Measurements from ENCODE around the gene BPIFB6.

Gene BPIFB6

GRCh38 chr20:33033381-33033780 lies 1.9 kb downstream of the BPIFB6 start:
- no peak overlapping the region for H4K8ac ChIP-seq (ENCODE audit: low read depth, low read length)
- no peak overlapping the region for H3K4me2 ChIP-seq (ENCODE audit: low read length)
- no peak for DNase-seq
- H3K18ac ChIP-seq (ENCODE audit: low read length): no peak overlapping the region
- no peaks in the 10 kb centered on the region for H3K79me1 ChIP-seq (ENCODE audit: low read length)
- H3K4me1 ChIP-seq (ENCODE audit: control insufficient read depth in 1 of 2, insufficient read depth in 2 of 2, low read length in 2 of 2): no peaks in the 10 kb centered on the region
- no peak overlapping the region for H4K12ac ChIP-seq (ENCODE audit: low read depth, low read length)
- no peak overlapping the region for H2BK12ac ChIP-seq (ENCODE audit: low read length)
- no peak overlapping the region for H2AK5ac ChIP-seq (ENCODE audit: low read length)
- no peak overlapping the region for H3K9ac ChIP-seq (ENCODE audit: low read length)
- H3K14ac ChIP-seq (ENCODE audit: low read length): no peak overlapping the region
- no peak overlapping the region for H3K23ac ChIP-seq (ENCODE audit: low read length)
- no peaks in the 10 kb centered on the region for H3K79me2 ChIP-seq (ENCODE audit: control insufficient read depth, insufficient read depth, low read length, poor library complexity)
- H4K91ac ChIP-seq (ENCODE audit: low read depth, low read length): no peak overlapping the region
- H2BK120ac ChIP-seq (ENCODE audit: insufficient read depth, low read length, poor library complexity): no peak overlapping the region
- H3K27ac ChIP-seq (ENCODE audit: low read depth, low read length): no peak overlapping the region
- no peaks in the 10 kb centered on the region for H3K9me3 ChIP-seq (ENCODE audit: insufficient read depth, low read depth, low read length)
- H2BK5ac ChIP-seq (ENCODE audit: low read depth, low read length, poor library complexity): no peak overlapping the region
- H3K4ac ChIP-seq (ENCODE audit: low read depth, low read length): no peak overlapping the region
- WGBS (ENCODE audit: extremely low coverage, insufficient coverage, insufficient read length): no CpG with 5 or more reads among the region's 5 CpGs
- H3K4me3 ChIP-seq (ENCODE audit: low read depth, low read length): no peak overlapping the region
- H3K36me3 ChIP-seq (ENCODE audit: control insufficient read depth in 1 of 2, insufficient read depth in 2 of 2, low read length in 2 of 2): no peaks in the 10 kb centered on the region
- no peak overlapping the region for H2AFZ ChIP-seq (ENCODE audit: insufficient read depth, low read length, poor library complexity)
- H3K27me3 ChIP-seq (ENCODE audit: insufficient read depth, low read length): no peaks in the 10 kb centered on the region

- no peak overlapping the region for H3K14ac ChIP-seq (ENCODE audit: low read length)
- no peaks in the 10 kb centered on the region for H3K79me2 ChIP-seq (ENCODE audit: control insufficient read depth, insufficient read depth, low read length, poor library complexity)
- H3K27ac ChIP-seq (ENCODE audit: low read depth, low read length): no peak overlapping the region
- no peaks in the 10 kb centered on the region for H3K4me1 ChIP-seq (ENCODE audit: control insufficient read depth in 1 of 2, insufficient read depth in 2 of 2, low read length in 2 of 2)
- H3K4me3 ChIP-seq (ENCODE audit: low read depth, low read length): no peak overlapping the region
- no peak overlapping the region for H4K12ac ChIP-seq (ENCODE audit: low read depth, low read length)
- DNase-seq: no peak
- no peak overlapping the region for H4K91ac ChIP-seq (ENCODE audit: low read depth, low read length)
- H2AK5ac ChIP-seq (ENCODE audit: low read length): no peak overlapping the region
- H2BK12ac ChIP-seq (ENCODE audit: low read length): no peak overlapping the region
- H3K4me2 ChIP-seq (ENCODE audit: low read length): no peak overlapping the region
- no peaks in the 10 kb centered on the region for H3K79me1 ChIP-seq (ENCODE audit: low read length)
- no peaks in the 10 kb centered on the region for H3K9me3 ChIP-seq (ENCODE audit: insufficient read depth, low read depth, low read length)
- no peak overlapping the region for H3K4ac ChIP-seq (ENCODE audit: low read depth, low read length)
- H2BK5ac ChIP-seq (ENCODE audit: low read depth, low read length, poor library complexity): no peak overlapping the region
- no peaks in the 10 kb centered on the region for H3K36me3 ChIP-seq (ENCODE audit: control insufficient read depth in 1 of 2, insufficient read depth in 2 of 2, low read length in 2 of 2)
- WGBS (ENCODE audit: extremely low coverage, insufficient coverage, insufficient read length): no CpG with 5 or more reads among the region's 5 CpGs
- no peak overlapping the region for H2BK120ac ChIP-seq (ENCODE audit: insufficient read depth, low read length, poor library complexity)
- no peak overlapping the region for H4K8ac ChIP-seq (ENCODE audit: low read depth, low read length)
- H3K18ac ChIP-seq (ENCODE audit: low read length): no peak overlapping the region
- H3K27me3 ChIP-seq (ENCODE audit: insufficient read depth, low read length): no peaks in the 10 kb centered on the region
- H3K9ac ChIP-seq (ENCODE audit: low read length): no peak overlapping the region
- no peak overlapping the region for H3K23ac ChIP-seq (ENCODE audit: low read length)
- no peak overlapping the region for H2AFZ ChIP-seq (ENCODE audit: insufficient read depth, low read length, poor library complexity)
Observed at GRCh38 chr20:33034115-33034514, 2.7 kb downstream of the BPIFB6 start.

- Histone ChIP-seq H4K12ac (ENCODE audit: low read depth, low read length) (no peak overlapping the region), H3K23ac (ENCODE audit: low read length) (no peak overlapping the region), H2AFZ (ENCODE audit: insufficient read depth, low read length, poor library complexity) (no peak overlapping the region), H4K8ac (ENCODE audit: low read depth, low read length) (no peak overlapping the region), H2BK5ac (ENCODE audit: low read depth, low read length, poor library complexity) (no peak overlapping the region), H3K9me3 (ENCODE audit: insufficient read depth, low read depth, low read length) (no peaks in the 10 kb centered on the region), H3K4me1 (ENCODE audit: control insufficient read depth in 1 of 2, insufficient read depth in 2 of 2, low read length in 2 of 2) (no peaks in the 10 kb centered on the region), H3K79me1 (ENCODE audit: low read length) (no peaks in the 10 kb centered on the region), H3K36me3 (ENCODE audit: control insufficient read depth in 1 of 2, insufficient read depth in 2 of 2, low read length in 2 of 2) (no peaks in the 10 kb centered on the region), H3K9ac (ENCODE audit: low read length) (no peak overlapping the region), H2BK120ac (ENCODE audit: insufficient read depth, low read length, poor library complexity) (no peak overlapping the region), H2AK5ac (ENCODE audit: low read length) (no peak overlapping the region), H3K14ac (ENCODE audit: low read length) (no peak overlapping the region), H3K79me2 (ENCODE audit: control insufficient read depth, insufficient read depth, low read length, poor library complexity) (no peaks in the 10 kb centered on the region), H4K91ac (ENCODE audit: low read depth, low read length) (no peak overlapping the region), H3K27ac (ENCODE audit: low read depth, low read length) (no peak overlapping the region), H2BK12ac (ENCODE audit: low read length) (no peak overlapping the region), H3K4me3 (ENCODE audit: low read depth, low read length) (no peak overlapping the region), H3K4me2 (ENCODE audit: low read length) (no peak overlapping the region), H3K18ac (ENCODE audit: low read length) (no peak overlapping the region), H3K4ac (ENCODE audit: low read depth, low read length) (no peak overlapping the region), H3K27me3 (ENCODE audit: insufficient read depth, low read length) (no peaks in the 10 kb centered on the region)
- no CpG with 5 or more reads among the region's 6 CpGs for WGBS (ENCODE audit: extremely low coverage, insufficient coverage, insufficient read length)
- no peak for DNase-seq
Observed at GRCh38 chr20:33034901-33035492, 3.5 kb downstream of the BPIFB6 start.

- Histone ChIP-seq H3K4me3 (ENCODE audit: low read depth, low read length) (no peak overlapping the region), H2BK5ac (ENCODE audit: low read depth, low read length, poor library complexity) (no peak overlapping the region), H3K27me3 (ENCODE audit: insufficient read depth, low read length) (no peaks in the 10 kb centered on the region), H3K27ac (ENCODE audit: low read depth, low read length) (no peak overlapping the region), H3K23ac (ENCODE audit: low read length) (no peak overlapping the region), H3K4me2 (ENCODE audit: low read length) (no peak overlapping the region), H2BK120ac (ENCODE audit: insufficient read depth, low read length, poor library complexity) (no peak overlapping the region), H3K4ac (ENCODE audit: low read depth, low read length) (no peak overlapping the region), H3K36me3 (ENCODE audit: control insufficient read depth in 1 of 2, insufficient read depth in 2 of 2, low read length in 2 of 2) (no peaks in the 10 kb centered on the region), H2BK12ac (ENCODE audit: low read length) (no peak overlapping the region), H3K79me2 (ENCODE audit: control insufficient read depth, insufficient read depth, low read length, poor library complexity) (no peaks in the 10 kb centered on the region), H3K18ac (ENCODE audit: low read length) (no peak overlapping the region), H4K91ac (ENCODE audit: low read depth, low read length) (no peak overlapping the region), H3K79me1 (ENCODE audit: low read length) (no peaks in the 10 kb centered on the region), H4K8ac (ENCODE audit: low read depth, low read length) (no peak overlapping the region), H3K9ac (ENCODE audit: low read length) (no peak overlapping the region), H4K12ac (ENCODE audit: low read depth, low read length) (no peak overlapping the region), H3K9me3 (ENCODE audit: insufficient read depth, low read depth, low read length) (no peaks in the 10 kb centered on the region), H2AK5ac (ENCODE audit: low read length) (no peak overlapping the region), H3K4me1 (ENCODE audit: control insufficient read depth in 1 of 2, insufficient read depth in 2 of 2, low read length in 2 of 2) (no peaks in the 10 kb centered on the region), H3K14ac (ENCODE audit: low read length) (no peak overlapping the region), H2AFZ (ENCODE audit: insufficient read depth, low read length, poor library complexity) (no peak overlapping the region)
- no CpG with 5 or more reads among the region's 5 CpGs for WGBS (ENCODE audit: extremely low coverage, insufficient coverage, insufficient read length)
- no peak for DNase-seq
Observed at GRCh38 chr20:33037456-33037855, 6.0 kb downstream of the BPIFB6 start.
